ENCODE measurements around the gene RNU6-1. TPM values are rescaled to one million over a fixed set of nuclear protein-coding genes. Genes with fewer than 3 reads are reported as not detected.

RNU6-1 gene
- total RNA-seq, 1 experiment from 2014 or later: not detected

- DNase-seq: no peak
- BruUV-seq (replicated peaks): no TSS peak
- no peaks in the 10 kb centered on the region for H3K27me3 Mint-ChIP-seq (ENCODE audit: insufficient read depth, unreplicated experiment)
- TF ChIP-seq, protein P1, sequence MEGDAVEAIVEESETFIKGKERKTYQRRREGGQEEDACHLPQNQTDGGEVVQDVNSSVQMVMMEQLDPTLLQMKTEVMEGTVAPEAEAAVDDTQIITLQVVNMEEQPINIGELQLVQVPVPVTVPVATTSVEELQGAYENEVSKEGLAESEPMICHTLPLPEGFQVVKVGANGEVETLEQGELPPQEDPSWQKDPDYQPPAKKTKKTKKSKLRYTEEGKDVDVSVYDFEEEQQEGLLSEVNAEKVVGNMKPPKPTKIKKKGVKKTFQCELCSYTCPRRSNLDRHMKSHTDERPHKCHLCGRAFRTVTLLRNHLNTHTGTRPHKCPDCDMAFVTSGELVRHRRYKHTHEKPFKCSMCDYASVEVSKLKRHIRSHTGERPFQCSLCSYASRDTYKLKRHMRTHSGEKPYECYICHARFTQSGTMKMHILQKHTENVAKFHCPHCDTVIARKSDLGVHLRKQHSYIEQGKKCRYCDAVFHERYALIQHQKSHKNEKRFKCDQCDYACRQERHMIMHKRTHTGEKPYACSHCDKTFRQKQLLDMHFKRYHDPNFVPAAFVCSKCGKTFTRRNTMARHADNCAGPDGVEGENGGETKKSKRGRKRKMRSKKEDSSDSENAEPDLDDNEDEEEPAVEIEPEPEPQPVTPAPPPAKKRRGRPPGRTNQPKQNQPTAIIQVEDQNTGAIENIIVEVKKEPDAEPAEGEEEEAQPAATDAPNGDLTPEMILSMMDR (IDR thresholded peaks at IDR 0.05; ENCODE audit: insufficient read depth in 1 of 2, low read depth in 1 of 2, low read length in 1 of 2, severe bottlenecking in 1 of 2, unreplicated experiment in 1 of 2): no peak
- intact Hi-C loops (cut with micrococcal nuclease; ENCODE audit: unreplicated experiment): no loop called here
- Histone ChIP-seq H3K9me3 (no peaks in the 10 kb centered on the region), H3K4me3 (ENCODE audit: low read depth, low read length) (no peak overlapping the region), H3K36me3 (ENCODE audit: control insufficient read depth, insufficient read depth, low read length) (no peaks in the 10 kb centered on the region), H3K27me3 (replicated peaks; ENCODE audit: control insufficient read depth, insufficient read depth, low read length) (no peaks in the 10 kb centered on the region), H3K4me1 (peaks cover 11% of the 10 kb centered on the region)
- POLR2A ChIA-PET: no interaction called here
- H3K9me3 Mint-ChIP-seq (ENCODE audit: unreplicated experiment): no peaks in the 10 kb centered on the region
- H3K36me3 Mint-ChIP-seq (ENCODE audit: insufficient read depth, unreplicated experiment): no peaks in the 10 kb centered on the region
- no peak overlapping the region for H3K4me3 Mint-ChIP-seq (ENCODE audit: unreplicated experiment)
- H3K27ac Mint-ChIP-seq (ENCODE audit: unreplicated experiment): no peak overlapping the region
- CTCF ChIA-PET: no interaction called here
- peaks cover 19% of the 10 kb centered on the region for H3K4me1 Mint-ChIP-seq (ENCODE audit: low read depth, unreplicated experiment)
Observed at GRCh38 chr15:67852418-67852817, 12.6 kb upstream of the RNU6-1 start.

GRCh38 chr15:67850994-67851571 lies 11.2 kb upstream of the RNU6-1 start:
- Mint-ChIP-seq H3K4me1 (ENCODE audit: low read depth, unreplicated experiment) (peaks cover 16% of the 10 kb centered on the region), H3K4me3 (ENCODE audit: unreplicated experiment) (no peak overlapping the region), H3K27ac (ENCODE audit: unreplicated experiment) (peak overlapping the region; percentile 16), H3K36me3 (ENCODE audit: insufficient read depth, unreplicated experiment) (no peaks in the 10 kb centered on the region), H3K27me3 (ENCODE audit: insufficient read depth, unreplicated experiment) (no peaks in the 10 kb centered on the region), H3K9me3 (ENCODE audit: unreplicated experiment) (no peaks in the 10 kb centered on the region)
- no peak for DNase-seq
- BruUV-seq (replicated peaks): no TSS peak
- H3K27me3 ChIP-seq (replicated peaks; ENCODE audit: control insufficient read depth, insufficient read depth, low read length): no peaks in the 10 kb centered on the region
- no peaks in the 10 kb centered on the region for H3K36me3 ChIP-seq (ENCODE audit: control insufficient read depth, insufficient read depth, low read length)
- ChIA-PET CTCF (no interaction called here), POLR2A (no interaction called here)
- H3K9me3 ChIP-seq: no peaks in the 10 kb centered on the region
- TF ChIP-seq, protein P1 (IDR thresholded peaks at IDR 0.05; ENCODE audit: insufficient read depth in 1 of 2, low read depth in 1 of 2, low read length in 1 of 2, severe bottlenecking in 1 of 2, unreplicated experiment in 1 of 2): no peak
- intact Hi-C loops (cut with micrococcal nuclease; ENCODE audit: unreplicated experiment): no loop called here
- peaks cover 11% of the 10 kb centered on the region for H3K4me1 ChIP-seq
- no peak overlapping the region for H3K4me3 ChIP-seq (ENCODE audit: low read depth, low read length)

DNA sequence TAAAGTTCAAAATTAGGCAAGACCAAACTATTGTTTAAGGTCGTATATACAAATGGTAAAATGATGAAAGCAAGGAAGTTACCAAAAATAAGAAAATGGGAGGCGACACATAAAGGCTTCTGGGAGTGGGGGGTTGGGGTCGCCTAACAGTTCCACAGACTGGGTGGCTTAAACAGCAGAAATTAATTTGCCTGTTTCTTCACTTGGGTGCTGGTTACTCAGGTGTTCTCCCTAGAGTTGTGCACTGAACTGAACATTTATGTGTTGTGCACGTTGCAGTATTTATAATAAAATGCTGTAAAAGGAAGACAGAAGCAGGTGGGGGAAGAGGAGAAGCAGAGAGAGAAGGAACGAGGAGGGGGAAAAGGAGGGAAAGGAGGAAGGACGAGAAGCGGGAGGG lies 10.5 kb upstream of the RNU6-1 start:
- no peaks in the 10 kb centered on the region for H3K36me3 ChIP-seq (ENCODE audit: control insufficient read depth, insufficient read depth, low read length)
- BruUV-seq (replicated peaks): no TSS peak
- H3K4me3 Mint-ChIP-seq (ENCODE audit: unreplicated experiment): no peak overlapping the region
- H3K27ac Mint-ChIP-seq (ENCODE audit: unreplicated experiment): no peak overlapping the region
- no peaks in the 10 kb centered on the region for H3K9me3 Mint-ChIP-seq (ENCODE audit: unreplicated experiment)
- no peak overlapping the region for H3K4me3 ChIP-seq (ENCODE audit: low read depth, low read length)
- H3K4me1 Mint-ChIP-seq (ENCODE audit: low read depth, unreplicated experiment): peaks cover 12% of the 10 kb centered on the region
- H3K27me3 Mint-ChIP-seq (ENCODE audit: insufficient read depth, unreplicated experiment): no peaks in the 10 kb centered on the region
- ChIA-PET CTCF (no interaction called here), POLR2A (no interaction called here)
- intact Hi-C loops (cut with micrococcal nuclease; ENCODE audit: unreplicated experiment): no loop called here
- no peaks in the 10 kb centered on the region for H3K9me3 ChIP-seq
- H3K4me1 ChIP-seq: peaks cover 14% of the 10 kb centered on the region
- H3K36me3 Mint-ChIP-seq (ENCODE audit: insufficient read depth, unreplicated experiment): no peaks in the 10 kb centered on the region
- TF ChIP-seq, protein P1 (IDR thresholded peaks at IDR 0.05; ENCODE audit: insufficient read depth in 1 of 2, low read depth in 1 of 2, low read length in 1 of 2, severe bottlenecking in 1 of 2, unreplicated experiment in 1 of 2): no peak
- no peak for DNase-seq
- no peaks in the 10 kb centered on the region for H3K27me3 ChIP-seq (replicated peaks; ENCODE audit: control insufficient read depth, insufficient read depth, low read length)
